Gastroesophageal sphincter (tissue), 3 donors: ENCODE data around the gene PDZD8.

ENCODE experiments used
- POLR2A ChIP-seq, 2 donors: fragments of 450-650 bp; IDR thresholded peaks; one replicate each; pipeline ENCODE4 v1.6.1; 2017; ENCODE audit warnings: antibody characterized with exemption in 2 of 2, mild to moderate bottlenecking in 2 of 2, moderate library complexity in 1 of 2
- POLR2AphosphoS5 ChIP-seq: sonication (generic); formaldehyde crosslinking; IDR thresholded peaks from one replicate; pipeline ENCODE4 v1.6.1; 2017; ENCODE audit warnings: antibody characterized with exemption
- TF ChIP-seq, protein P1 (sequence below), 4 experiments: fragments of 200-600 bp in 2 of 4; fragments of 450-650 bp in 2 of 4; sonication (generic) in 1 of 4; IDR thresholded peaks; one replicate each; pipeline ENCODE4 v1.5.1; 2017 to 2019; ENCODE audit warnings: antibody characterized with exemption in 4 of 4, mild to moderate bottlenecking in 2 of 4, moderate library complexity in 2 of 4

DNA sequence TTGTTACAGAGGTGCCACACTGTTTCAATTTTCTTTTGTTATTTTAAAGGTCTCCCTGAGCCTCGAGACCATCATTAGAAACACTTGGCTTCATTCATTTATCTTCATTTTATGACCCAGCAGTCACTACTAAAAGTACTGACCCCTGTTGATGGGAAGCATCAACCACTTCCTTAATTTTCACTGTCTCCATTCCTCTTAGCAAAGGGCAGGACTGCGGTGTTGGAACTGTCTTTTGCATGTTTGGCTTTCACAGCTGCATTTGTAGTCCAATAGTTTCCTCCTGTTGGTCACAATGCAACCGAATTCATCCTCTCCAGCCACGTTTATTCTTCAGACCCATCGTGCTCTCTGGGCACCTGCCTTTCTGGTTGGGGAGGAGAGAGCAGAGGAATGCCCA, 46.7 kb upstream of the PDZD8 start:
- TF ChIP-seq, protein P1, sequence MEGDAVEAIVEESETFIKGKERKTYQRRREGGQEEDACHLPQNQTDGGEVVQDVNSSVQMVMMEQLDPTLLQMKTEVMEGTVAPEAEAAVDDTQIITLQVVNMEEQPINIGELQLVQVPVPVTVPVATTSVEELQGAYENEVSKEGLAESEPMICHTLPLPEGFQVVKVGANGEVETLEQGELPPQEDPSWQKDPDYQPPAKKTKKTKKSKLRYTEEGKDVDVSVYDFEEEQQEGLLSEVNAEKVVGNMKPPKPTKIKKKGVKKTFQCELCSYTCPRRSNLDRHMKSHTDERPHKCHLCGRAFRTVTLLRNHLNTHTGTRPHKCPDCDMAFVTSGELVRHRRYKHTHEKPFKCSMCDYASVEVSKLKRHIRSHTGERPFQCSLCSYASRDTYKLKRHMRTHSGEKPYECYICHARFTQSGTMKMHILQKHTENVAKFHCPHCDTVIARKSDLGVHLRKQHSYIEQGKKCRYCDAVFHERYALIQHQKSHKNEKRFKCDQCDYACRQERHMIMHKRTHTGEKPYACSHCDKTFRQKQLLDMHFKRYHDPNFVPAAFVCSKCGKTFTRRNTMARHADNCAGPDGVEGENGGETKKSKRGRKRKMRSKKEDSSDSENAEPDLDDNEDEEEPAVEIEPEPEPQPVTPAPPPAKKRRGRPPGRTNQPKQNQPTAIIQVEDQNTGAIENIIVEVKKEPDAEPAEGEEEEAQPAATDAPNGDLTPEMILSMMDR (IDR thresholded peaks at IDR 0.05): no peak
- no peak for TF ChIP-seq POLR2A (IDR thresholded peaks at IDR 0.05)
- TF ChIP-seq POLR2AphosphoS5: no peak
